ENCODE measurements around the gene CDYL2.
"Not testable (repeated sequence)": the region's sequence is repeated elsewhere in the genome, so short reads cannot be mapped to it uniquely, and the experiment has no call there.

Gene CDYL2

GRCh38 chr16:80672379-80672778 is 132.0 kb downstream of the CDYL2 start:
- DNase-seq (ENCODE audit: low read depth in 1 of 2, low spot score in 1 of 2), result no peak

GRCh38 chr16:80671281-80671849 is 133.0 kb downstream of the CDYL2 start:
- no peak for DNase-seq (ENCODE audit: low read depth in 1 of 2, low spot score in 1 of 2)

DNA sequence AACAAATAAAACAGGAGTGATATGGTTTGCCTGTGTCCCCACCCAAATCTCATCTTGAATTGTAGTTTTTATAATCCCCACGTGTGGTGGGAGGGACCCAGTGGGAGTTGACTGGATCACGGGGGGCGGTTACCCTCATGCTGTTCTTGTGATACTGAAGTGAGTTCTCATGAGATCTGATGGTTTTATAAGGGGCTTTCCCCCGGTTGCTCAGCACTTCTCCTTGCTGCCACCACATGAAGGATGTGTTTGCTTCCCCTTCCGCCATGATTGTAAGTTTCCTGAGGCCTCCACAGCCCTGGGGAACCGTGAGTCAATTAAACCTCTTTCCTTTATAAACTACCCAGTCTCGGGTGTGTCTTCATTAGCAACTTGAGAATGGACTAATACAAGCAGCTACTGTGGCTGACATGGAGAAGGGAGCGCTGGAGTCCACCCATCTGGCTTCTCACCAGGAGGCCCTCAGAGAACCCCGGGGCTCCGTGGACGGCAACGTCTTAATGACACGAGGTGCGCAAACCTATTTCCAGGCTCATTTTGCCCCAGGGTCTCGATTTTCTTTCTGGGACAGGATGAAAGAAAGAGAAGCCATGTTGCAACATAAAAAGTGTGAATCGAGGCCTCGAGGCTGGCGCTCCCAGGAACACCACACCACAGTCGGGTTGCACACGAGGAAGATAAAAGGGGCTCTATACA is 134.1 kb downstream of the CDYL2 start:
- no peak for DNase-seq (ENCODE audit: low read depth in 1 of 2, low spot score in 1 of 2)

GRCh38 chr16:80669673-80670072 is 134.7 kb downstream of the CDYL2 start:
- no peak for DNase-seq (ENCODE audit: low read depth in 1 of 2, low spot score in 1 of 2)

GRCh38 chr16:80667925-80668324 is 136.5 kb downstream of the CDYL2 start:
- no peak for DNase-seq (ENCODE audit: low read depth in 1 of 2, low spot score in 1 of 2)

- no peak for DNase-seq (ENCODE audit: low read depth in 1 of 2, low spot score in 1 of 2)
Observed at GRCh38 chr16:80667251-80667560, 137.2 kb downstream of the CDYL2 start.

- DNase-seq (ENCODE audit: low read depth in 1 of 2, low spot score in 1 of 2), result no peak
Observed at GRCh38 chr16:80666378-80667250, 137.8 kb downstream of the CDYL2 start.

- no peak for DNase-seq (ENCODE audit: low read depth in 1 of 2, low spot score in 1 of 2)
Observed at GRCh38 chr16:80665356-80665755, 139.0 kb downstream of the CDYL2 start.

DNA sequence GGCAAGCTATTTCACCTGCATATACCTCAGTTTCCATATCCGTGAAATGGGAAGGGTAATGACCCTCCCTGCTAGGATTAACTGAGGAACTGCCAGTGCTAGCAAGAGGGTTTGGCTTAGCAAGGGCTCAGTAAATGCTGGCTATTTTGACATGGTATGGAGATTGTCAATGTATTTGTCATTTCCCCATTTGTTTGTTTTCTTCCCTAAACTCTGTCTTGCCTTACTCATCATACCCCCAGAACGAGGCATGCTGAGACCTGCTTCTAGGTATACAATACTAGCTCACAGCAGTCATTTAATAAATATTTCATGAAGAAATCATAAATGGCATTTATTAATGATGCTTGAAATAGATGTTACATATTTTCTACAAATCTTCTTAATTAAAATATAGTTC is 139.6 kb downstream of the CDYL2 start:
- DNase-seq (ENCODE audit: low read depth in 1 of 2, low spot score in 1 of 2), result no peak

DNA sequence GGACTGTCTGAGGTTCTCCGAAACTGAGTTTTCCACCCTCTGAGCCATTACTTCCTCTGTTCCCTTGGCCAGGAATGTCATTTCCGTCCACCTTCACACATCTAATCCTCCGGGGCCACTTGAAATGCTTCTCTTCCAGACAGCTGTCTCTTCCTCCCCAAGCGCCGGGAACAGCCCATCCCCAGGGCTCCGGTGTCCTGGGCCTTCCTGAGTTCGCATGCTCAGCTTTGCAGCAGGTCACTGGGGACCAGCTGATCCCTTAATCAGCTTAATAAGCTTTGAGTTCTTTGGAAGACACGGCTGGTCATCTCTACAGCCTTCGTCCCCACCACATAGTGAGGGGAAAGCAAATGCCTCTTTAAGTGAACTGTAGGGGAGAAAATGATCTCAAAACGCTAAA is 140.2 kb downstream of the CDYL2 start:
- no peak for DNase-seq (ENCODE audit: low read depth in 1 of 2, low spot score in 1 of 2)

DNA sequence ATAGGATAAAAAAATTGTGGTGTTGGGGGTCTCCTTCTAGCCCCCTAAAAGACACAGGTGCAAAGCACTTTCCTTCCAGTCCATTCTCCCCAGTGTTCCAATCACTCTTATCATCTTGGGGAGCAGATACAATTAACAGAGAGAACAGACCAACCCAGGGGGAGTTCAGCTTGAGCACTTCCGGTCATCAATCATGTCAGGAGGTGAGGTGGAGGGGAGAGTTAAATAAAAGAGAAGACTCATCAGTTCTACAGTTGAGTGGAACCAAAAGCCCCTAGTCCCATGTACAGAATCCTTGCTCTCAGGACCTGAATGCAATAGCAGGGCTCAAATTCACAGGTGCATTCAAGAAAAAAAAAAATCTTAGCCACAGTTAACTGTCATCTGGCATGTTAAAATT is 141.3 kb downstream of the CDYL2 start:
- no peak for DNase-seq (ENCODE audit: low read depth in 1 of 2, low spot score in 1 of 2)

- DNase-seq (ENCODE audit: low read depth in 1 of 2, low spot score in 1 of 2), result no peak
Observed at GRCh38 chr16:80659865-80660264, 144.5 kb downstream of the CDYL2 start.

DNA sequence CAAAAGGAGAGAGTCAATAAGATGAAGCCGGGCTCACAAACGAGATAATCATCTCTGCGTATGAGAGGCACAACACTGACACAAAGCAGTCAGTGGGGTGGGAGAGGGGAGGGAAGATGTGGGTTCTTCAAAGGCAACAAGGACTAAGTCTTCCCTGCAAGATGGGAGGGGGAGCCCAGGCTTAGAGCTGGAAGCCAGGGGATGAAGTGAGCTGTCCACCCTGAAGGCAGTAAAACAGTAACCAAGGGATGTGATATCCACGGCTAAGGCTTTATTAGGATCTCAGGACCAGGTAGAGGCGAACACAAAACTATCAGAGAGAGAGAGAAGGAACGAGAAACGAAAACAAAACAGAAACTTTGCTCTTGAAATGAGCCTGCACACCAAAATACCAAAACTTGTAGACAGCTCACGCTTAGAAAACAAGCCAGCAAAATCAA is 147.7 kb downstream of the CDYL2 start:
- DNase-seq (ENCODE audit: low read depth in 1 of 2, low spot score in 1 of 2), result no peak

- no peak for DNase-seq (ENCODE audit: low read depth in 1 of 2, low spot score in 1 of 2)
Observed at GRCh38 chr16:80656161-80656560, 148.2 kb downstream of the CDYL2 start.

DNA sequence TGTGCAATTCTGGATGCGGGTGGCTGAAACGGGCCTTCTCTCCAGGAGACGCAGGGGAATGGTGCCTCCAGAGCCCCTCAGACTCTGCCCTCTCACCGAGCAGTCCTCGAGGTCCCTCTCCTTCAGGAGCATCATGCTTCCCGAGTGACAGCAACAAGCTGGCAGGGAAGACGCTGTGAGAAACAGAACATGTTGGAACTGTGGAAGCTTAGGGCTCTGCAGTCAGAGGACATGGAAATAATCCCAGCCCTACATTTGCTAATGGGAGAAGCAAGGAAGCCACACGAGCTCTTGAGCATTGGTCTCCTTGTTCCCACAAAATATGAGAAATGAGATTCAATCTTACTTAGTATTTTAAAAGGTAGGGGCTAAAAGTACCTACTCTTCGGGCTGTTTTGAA is 148.6 kb downstream of the CDYL2 start:
- no peak for DNase-seq (ENCODE audit: low read depth in 1 of 2, low spot score in 1 of 2)

DNA sequence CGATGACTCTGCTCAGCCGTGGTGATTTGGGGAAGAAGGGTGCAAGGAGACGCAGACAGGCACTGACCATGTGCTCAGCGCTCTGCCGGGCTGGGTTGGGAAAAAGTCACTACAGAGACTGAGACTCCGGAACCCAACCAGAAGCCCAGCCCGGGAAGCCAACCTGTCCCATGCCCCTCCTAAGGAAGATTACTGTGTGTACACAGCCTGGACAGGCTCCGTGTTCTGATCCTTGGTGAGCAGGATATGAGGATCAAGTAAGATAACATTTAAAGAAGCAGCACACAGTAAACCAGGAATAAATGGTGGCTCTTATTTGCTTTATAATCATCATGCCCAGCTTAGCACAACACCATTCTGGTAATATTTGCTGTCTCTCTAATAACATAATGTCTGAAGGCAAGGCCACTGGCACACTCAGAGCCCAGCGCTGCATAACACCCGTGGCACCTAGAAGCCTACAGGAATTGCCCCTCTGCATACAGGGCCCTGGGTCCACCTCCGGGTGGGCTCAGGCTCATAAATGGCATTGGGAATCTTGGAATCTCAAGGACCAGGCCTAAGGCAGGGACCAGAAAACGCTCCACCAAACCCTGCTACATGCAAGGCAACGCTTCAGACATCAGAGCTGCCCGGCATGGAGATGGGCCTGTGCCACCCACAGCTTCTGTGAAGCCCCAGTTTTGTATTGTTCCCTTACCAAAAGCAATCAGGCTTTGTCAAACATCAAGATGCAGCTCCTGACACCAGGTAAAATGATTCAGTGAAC is 150.1 kb downstream of the CDYL2 start:
- DNase-seq (ENCODE audit: low read depth in 1 of 2, low spot score in 1 of 2), result no peak

- no peak for DNase-seq (ENCODE audit: low read depth in 1 of 2, low spot score in 1 of 2)
Observed at GRCh38 chr16:80652441-80652840, 152.0 kb downstream of the CDYL2 start.

GRCh38 chr16:80650281-80650680 is 154.1 kb downstream of the CDYL2 start:
- DNase-seq (ENCODE audit: low read depth in 1 of 2, low spot score in 1 of 2), result not testable (repeated sequence)

- no peak for DNase-seq (ENCODE audit: low read depth in 1 of 2, low spot score in 1 of 2)
Observed at GRCh38 chr16:80640316-80640715, 164.1 kb downstream of the CDYL2 start.

DNA sequence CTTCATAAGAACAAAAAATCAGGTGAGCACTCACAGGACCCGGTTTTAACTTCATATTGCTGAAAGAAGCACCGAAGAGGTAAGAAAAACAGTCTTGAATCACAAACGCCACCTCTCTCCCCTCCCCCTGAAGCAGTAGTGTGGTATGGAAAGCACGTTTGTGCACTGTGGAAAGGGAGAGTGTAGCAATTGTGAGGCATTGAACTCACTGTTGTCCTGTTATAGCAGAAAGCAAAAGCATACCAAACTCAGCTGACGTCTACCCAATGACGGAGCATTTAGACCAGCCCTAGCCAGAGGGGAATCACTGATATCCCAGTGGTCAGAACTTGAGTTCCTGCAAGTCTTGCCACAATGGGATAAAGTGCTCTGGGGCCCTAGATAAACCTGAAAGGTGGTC is 164.8 kb downstream of the CDYL2 start:
- no peak for DNase-seq (ENCODE audit: low read depth in 1 of 2, low spot score in 1 of 2)

- no peak for DNase-seq (ENCODE audit: low read depth in 1 of 2, low spot score in 1 of 2)
Observed at GRCh38 chr16:80637621-80638020, 166.8 kb downstream of the CDYL2 start.

DNA sequence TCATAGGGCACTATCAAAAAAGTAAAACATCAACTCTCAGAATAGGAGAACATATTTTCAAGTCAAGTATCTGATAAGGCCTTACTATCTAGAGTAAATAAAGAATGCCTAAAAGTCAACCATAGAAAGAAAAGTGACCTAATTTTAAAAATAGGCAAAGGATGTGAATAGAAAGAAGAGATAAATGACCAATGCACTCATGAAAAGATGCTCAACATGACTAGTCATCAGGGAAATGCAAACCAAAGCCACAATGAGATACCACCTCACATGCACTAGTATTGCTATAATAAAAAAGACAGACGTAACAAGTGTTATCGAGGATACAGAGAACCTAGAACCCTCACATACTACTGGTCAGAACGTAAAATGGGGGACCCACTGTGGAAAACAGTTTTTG is 172.8 kb downstream of the CDYL2 start:
- DNase-seq (ENCODE audit: low read depth in 1 of 2, low spot score in 1 of 2), result no peak
